Astrocyte (in vitro differentiated cells and primary cell): Measurements from ENCODE around the gene GOLPH3.

ENCODE experiments used
- EZH2 ChIP-seq: IDR thresholded peaks from 2 replicates; pipeline ENCODE4 v1.6.1; 2012; ENCODE audit warnings: mild to moderate bottlenecking, low read length, inconsistent platforms; ENCODE audit not compliant: insufficient read depth
- TF ChIP-seq, protein P1 (sequence below): IDR thresholded peaks from 2 replicates; pipeline ENCODE4 v1.5.1; 2011; ENCODE audit warnings: low read depth, mild to moderate bottlenecking, inconsistent platforms, low read length, moderate library complexity; ENCODE audit not compliant: insufficient read depth

- TF ChIP-seq, protein P1, sequence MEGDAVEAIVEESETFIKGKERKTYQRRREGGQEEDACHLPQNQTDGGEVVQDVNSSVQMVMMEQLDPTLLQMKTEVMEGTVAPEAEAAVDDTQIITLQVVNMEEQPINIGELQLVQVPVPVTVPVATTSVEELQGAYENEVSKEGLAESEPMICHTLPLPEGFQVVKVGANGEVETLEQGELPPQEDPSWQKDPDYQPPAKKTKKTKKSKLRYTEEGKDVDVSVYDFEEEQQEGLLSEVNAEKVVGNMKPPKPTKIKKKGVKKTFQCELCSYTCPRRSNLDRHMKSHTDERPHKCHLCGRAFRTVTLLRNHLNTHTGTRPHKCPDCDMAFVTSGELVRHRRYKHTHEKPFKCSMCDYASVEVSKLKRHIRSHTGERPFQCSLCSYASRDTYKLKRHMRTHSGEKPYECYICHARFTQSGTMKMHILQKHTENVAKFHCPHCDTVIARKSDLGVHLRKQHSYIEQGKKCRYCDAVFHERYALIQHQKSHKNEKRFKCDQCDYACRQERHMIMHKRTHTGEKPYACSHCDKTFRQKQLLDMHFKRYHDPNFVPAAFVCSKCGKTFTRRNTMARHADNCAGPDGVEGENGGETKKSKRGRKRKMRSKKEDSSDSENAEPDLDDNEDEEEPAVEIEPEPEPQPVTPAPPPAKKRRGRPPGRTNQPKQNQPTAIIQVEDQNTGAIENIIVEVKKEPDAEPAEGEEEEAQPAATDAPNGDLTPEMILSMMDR = no peak
- TF ChIP-seq EZH2 = no peak
Measured at GRCh38 chr5:32163053-32163452, 11.1 kb downstream of the GOLPH3 start.
